OCI-M2 (cell line): Measurements from ENCODE around the gene IGSF3.

Experiments
- DNase-seq: peaks from one replicate; lab custom pipeline; 2025; ENCODE audit not compliant: unreplicated experiment; lab: John Stamatoyannopoulos, UW

IGSF3 gene

DNA sequence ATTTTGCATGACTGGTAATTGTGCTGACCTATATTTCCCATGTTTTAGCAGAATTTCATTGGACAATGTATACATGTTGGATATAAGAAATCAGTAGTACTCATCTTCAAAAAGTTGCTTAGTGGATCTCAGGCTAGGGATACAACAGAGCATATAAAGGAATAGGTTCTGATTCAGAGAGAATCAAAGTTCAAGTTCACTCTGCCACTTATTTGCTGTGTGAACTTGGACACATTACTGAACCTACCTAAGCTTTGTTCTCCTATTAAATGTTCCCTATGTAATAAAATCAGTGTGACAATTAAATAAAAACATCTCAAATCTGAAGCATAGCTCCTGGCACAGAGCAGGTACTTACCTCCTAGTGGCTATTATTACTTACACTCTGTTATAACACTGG, 106.0 kb downstream of the IGSF3 start:
- DNase-seq: no peak

- no peak for DNase-seq
Observed at GRCh38 chr1:116560704-116561490, 106.6 kb downstream of the IGSF3 start.

GRCh38 chr1:116559304-116559761, 108.2 kb downstream of the IGSF3 start:
- no peak for DNase-seq

GRCh38 chr1:116558571-116558970, 109.0 kb downstream of the IGSF3 start:
- no peak for DNase-seq

DNA sequence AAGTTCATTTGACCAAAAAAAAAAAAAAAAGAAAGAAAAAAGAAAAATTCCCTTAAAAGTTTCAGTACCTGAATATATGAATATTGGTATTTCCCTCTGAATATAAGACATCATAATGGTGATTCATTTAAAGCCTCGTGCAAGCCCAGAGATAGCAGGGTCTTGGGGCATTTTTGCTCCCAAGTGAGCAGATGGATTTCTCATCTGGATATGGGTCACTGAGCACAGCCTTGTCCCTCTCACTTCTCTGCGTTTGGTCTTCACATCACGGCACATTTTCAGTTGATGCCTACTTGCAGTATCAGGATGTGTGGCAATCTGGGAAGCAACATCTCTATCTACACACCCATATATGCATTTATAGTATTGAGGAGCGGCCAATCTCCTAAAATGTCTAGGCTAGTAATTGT, 109.4 kb downstream of the IGSF3 start:
- no peak for DNase-seq

GRCh38 chr1:116557323-116557878, 110.1 kb downstream of the IGSF3 start:
- no peak for DNase-seq

DNA sequence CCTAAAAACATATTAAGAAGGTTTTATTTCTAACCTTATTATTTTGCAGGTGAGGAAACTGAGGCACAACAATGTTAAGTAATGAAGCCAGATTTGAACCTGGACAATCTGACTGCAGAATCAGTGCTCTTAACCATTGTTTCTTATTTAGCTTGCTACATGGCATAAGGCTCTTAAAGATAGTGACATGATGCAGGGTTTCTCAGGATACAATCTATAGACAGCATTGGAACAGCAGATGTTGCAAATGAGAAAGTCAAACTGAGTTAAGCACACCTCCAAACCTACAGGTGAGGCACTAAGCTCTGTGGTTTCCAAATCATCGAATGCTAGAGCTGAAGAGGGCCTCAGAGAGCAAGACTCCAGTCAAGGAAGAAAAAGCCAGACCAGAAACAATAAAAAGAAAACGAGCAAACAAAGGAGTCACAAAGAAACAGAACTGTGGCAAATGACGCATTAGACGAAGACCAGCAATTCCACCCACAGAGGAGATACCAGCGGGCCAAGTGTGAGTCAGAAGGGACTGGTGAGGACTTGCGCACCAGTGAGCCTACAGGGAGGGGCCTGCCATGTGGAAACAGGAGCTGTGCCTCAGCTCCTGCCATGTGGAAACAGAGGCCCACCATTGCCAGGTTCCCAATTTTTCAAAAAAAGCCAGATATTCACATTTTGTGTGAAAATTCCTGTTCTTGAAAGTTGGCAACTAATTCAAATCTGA, 111.1 kb downstream of the IGSF3 start:
- no peak for DNase-seq

DNA sequence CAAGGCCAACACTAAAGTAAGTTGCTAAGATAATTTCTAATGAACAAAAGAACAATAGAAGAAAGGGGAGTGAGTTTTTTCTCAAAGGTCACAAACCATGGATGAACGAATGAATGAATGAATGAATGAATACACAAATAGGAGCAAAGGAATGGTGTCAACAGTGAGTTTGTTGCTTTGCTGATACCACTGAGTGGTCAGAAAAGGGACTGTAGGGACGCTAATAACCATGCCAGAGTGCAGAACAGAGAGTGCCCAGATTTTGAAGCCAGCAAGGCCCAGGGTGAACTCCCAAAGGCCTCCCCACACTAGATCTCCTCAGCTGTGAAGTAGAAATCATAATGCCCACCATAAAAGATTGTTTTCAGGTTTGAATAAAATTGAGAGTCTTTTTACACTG, 112.6 kb downstream of the IGSF3 start:
- DNase-seq: no peak

DNA sequence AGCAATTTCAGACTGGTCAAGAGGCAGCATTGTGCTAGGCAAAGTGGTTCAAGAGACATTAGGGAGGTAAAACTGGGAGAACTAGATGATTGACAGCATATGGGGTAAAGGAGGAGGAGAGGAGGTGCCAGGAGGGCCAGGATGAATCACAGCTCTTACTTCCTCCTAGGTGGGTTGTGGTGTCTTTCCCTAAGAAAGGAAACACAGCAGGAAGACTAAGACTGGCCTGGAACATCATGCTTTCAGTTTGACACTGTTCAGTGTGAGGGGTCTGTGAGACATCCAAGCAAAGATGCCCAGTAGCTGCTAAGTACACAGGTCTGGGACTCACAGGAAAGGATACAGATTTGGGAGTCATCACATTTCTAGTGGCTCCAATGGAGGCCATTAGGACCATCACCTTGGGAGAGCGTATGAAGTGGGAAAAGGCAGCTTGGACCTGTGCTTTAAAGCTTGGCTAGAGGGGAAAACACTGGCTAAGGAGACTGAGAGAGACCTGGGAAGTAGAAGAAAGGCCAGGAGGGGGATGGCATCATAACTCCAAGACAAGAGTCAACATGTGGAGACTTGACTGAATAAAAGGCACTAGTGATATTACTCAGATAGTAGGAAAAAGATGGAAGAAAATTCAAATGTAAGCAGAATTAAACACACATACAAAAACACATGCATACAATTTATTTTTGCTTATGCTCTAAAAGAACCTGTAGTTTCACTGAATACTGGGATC, 114.0 kb downstream of the IGSF3 start:
- no peak for DNase-seq

GRCh38 chr1:116546354-116546977, 121.1 kb downstream of the IGSF3 start:
- DNase-seq: no peak

- no peak for DNase-seq
Observed at GRCh38 chr1:116545359-116545705, 122.2 kb downstream of the IGSF3 start.

GRCh38 chr1:116544588-116545358, 122.8 kb downstream of the IGSF3 start:
- no peak for DNase-seq

- no peak for DNase-seq
Observed at GRCh38 chr1:116540088-116540487, 127.4 kb downstream of the IGSF3 start.

DNA sequence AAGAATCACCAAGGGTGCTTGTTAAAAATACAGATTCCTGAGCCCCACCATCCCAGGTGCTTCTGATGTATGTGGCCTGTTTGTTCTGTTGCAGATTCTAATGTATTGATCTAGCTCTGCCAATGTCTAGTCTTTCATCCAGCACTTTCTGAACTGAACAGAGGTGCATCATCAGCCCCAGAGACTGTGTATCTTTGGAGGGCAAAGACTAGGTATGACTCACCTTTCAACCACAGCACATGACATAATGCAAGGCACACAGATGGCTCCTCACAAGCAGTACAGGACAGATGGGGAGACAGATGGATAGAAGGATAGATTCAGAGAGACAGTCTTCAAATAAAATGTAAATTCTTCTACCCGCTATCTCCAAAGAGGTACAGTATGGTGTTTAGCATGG, 129.0 kb downstream of the IGSF3 start:
- DNase-seq: no peak

GRCh38 chr1:116537898-116538297, 129.6 kb downstream of the IGSF3 start:
- DNase-seq: no peak

DNA sequence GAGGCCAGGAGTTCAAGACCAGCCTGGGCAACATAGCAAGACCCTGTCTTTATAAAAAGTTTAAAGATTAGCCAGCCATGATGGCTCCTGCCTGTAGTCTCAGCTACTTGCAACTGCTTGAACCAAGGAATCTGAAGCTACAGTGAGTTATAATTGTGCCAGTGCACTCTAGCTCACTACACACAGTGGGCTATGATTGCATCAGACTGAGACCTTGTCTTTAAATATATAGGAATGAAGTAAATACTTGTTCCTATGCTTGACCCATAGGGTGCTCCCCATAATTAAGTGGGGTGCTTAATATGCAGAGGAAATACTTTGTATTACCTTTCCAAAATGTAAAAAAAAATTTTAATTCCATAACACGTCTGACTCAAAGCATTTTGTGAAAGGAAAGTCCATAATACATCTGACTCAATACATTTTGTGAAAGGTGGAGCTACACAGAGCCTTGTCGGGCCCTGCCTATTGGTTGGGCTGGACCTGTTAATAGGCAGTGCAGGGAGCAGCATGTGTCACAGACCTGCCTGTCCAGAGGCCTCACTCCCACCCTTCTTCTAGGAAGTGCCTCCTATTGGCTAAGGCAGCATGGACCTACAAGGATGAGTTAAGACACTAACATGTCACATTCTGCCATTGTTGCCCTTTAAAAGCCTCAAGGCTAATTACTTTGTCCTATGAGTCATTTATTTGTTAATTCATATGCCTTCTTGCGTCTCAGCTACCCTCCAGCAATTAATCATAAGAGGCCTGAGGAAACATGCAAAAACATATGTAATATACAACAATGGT, 130.3 kb downstream of the IGSF3 start:
- DNase-seq: no peak

- no peak for DNase-seq
Observed at GRCh38 chr1:116534014-116534739, 133.4 kb downstream of the IGSF3 start.

DNA sequence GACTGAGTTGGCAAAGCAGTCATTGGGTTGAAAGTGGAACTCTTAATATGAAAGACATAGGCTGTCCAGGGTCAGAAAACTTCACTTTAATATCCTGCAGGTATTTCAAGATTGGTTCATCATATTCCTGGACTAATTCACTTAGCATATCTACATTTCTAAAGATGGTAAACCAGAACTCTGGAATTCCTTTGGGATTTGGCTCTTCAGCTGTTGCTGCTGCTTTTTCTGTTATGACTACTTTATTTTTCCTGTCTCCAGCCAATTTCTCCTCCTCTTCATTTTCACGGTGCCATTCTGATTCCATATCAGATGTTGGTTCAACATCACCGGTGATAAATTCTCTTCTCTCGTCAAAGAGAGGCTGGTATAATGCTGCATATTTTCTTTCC, 134.1 kb downstream of the IGSF3 start:
- DNase-seq: no peak
